TTC549 (cell line): ENCODE data around the gene SREBF2.

Source experiments
- FAIRE-seq: peaks from 2 replicates; lab custom pipeline; 2012; peaks lifted over from hg19 to GRCh38; lab: Jason Lieb, UNC

SREBF2 gene

DNA sequence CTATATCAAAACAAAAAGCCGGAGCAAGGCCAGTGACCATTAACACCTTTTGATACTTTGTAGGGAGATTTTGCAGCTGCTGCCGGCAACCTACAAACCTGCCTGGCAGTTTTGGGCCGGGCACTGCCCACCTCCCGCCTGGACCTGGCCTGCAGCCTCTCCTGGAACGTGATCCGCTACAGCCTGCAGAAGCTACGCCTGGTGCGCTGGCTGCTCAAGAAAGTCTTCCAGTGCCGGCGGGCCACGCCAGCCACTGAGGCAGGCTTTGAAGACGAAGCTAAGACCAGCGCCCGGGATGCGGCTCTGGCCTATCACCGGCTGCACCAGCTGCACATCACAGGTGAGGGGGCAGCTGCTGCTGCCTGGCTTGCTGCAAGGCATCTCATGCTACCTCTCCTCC is 47.7 kb downstream of the SREBF2 start:
- FAIRE-seq = no peak

GRCh38 chr22:41883400-41883799 is 50.5 kb downstream of the SREBF2 start:
- FAIRE-seq = no peak

- FAIRE-seq = no peak
Observed at GRCh38 chr22:41885116-41885515, 52.2 kb downstream of the SREBF2 start.

GRCh38 chr22:41885516-41885915 is 52.6 kb downstream of the SREBF2 start:
- no peak for FAIRE-seq

DNA sequence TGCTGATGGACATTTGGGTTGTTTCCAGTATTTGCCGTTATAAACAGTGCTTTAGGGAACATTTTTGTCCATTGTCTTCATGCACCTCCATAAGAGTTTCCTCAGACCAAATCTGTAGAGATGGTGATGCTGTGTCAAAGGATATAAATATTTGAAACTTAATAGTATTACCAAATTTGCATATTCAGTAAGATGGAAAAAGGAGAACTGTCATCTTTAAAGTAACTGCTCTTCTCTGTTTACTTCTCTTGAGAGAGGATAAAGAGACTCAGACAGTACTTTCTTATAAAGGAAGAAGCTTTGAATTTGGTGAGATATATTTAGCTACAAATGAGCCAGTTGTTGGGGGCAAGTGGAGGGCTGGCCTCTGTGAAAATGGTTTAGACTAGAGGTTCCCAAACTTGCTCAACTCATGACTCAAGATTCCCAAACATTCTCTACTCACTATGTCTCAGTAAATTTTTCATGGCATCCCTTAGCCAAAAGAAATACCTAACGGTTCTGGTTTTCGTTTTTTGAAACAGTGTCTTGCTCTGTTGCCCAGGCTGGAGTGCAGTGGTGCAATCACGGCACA is 55.8 kb downstream of the SREBF2 start:
- no peak for FAIRE-seq

DNA sequence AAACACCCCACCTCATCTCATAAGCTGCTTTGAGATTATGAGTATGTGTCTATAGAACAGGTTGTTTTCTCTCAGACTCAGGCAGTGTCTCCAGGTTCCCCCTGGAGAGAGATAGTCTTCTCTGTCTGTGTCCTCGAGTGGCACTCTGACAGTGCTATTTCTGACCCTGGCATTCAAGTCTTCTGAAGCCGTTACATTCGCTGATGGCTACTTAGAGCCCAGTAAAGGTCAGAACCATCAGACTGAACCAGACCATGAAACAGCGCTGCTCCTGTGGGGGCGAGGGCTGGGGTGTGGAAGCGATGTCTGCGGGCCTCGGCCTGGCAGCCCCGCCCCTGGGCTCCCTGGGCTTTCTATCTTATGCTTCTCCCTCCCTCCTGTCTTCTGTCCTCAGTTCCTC is 58.5 kb downstream of the SREBF2 start:
- no peak for FAIRE-seq

DNA sequence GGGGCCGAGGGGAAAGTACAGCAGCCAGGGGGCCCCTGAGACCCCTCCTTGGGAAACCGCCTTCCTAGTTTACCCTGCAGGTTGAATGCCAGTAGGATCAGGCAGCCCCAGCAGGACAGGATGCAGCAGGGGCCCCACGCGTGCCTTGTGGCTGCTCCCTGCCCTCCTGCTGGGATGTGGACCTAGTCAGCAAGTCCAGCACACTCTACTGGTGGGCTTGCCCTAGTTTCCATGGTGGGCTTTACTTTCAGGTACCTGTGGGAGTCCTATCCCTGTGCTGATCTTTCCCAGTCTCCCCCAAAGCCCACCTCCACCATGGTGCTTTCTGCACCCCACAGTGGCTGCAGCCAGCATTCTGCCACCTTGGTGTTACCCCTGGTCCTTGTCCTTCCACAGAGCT is 59.8 kb downstream of the SREBF2 start:
- no peak for FAIRE-seq

GRCh38 chr22:41893591-41894375 is 60.9 kb downstream of the SREBF2 start:
- FAIRE-seq = no peak

DNA sequence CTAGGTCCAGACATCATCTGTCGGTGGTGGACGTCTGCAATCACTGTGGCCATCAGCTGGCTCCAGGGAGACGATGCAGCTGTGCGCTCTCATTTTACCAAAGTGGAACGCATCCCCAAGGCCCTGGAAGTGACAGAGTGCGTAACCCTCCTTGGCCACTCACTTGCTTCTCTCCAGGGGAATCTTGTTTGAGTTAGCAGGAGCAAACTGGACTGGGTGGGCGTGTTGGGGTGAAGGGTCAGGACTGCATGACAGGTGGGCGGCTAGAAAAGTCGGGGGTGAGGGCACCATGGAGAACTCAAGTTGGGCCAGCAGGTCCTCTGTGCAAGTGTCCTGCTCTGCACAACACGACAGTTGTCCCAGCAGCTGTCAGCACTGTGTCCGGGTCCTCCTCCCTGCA is 65.7 kb downstream of the SREBF2 start:
- no peak for FAIRE-seq

- FAIRE-seq = no peak
Observed at GRCh38 chr22:41899110-41899509, 66.2 kb downstream of the SREBF2 start.

GRCh38 chr22:41899992-41900651 is 67.2 kb downstream of the SREBF2 start:
- FAIRE-seq = no peak

DNA sequence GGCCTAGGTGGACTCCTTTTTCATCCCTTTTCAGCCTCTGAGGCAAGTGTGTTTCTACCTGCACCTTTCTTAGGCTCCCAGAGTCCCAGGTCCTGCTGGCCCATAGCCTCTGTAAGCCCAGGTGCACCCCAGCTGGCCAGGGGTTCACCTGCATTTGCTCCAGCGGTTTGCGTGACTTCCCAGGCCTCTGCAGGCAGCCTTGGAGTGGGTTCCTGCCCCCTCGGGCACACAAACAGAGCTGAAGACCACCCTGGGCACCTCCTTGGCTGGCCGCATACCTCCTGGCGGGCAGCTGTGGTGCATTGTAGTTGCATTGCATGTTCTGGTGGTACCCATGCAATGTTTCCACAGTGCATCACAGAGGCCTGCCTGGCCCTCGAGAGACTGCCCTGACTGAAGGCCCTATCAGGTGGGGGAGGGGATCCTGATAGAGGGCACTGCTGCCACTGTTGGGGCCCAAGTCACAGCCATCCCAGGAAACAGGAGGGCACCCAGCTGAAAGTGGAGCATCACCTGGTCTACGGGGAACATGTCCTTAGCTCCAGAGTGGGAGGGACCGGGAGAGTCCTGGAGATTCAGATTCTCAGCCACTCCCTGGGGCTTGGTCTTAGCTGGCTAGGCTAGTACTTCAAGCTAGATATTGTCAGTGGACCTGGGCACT is 67.9 kb downstream of the SREBF2 start:
- no peak for FAIRE-seq

- FAIRE-seq = no peak
Observed at GRCh38 chr22:41902016-41902415, 69.1 kb downstream of the SREBF2 start.

DNA sequence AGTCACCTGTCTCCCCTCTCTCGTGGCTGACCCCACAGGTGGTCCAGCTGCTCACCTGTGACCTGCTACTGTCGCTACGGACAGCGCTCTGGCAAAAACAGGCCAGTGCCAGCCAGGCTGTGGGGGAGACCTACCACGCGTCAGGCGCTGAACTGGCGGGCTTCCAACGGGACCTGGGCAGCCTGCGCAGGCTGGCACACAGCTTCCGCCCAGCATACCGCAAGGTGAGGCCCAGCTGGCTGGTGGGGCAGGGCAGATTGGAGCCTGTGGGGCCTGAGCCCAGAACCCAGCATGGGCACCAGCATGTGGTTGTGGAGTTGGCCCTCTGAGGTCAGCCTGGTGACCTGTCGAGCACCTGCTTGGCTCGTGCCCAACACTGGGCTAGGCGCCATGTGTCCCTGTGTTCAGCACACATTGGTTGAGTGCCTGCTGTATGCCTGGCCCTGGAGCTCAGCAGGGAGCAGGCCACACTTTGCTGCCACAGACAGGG is 70.1 kb downstream of the SREBF2 start:
- no peak for FAIRE-seq

DNA sequence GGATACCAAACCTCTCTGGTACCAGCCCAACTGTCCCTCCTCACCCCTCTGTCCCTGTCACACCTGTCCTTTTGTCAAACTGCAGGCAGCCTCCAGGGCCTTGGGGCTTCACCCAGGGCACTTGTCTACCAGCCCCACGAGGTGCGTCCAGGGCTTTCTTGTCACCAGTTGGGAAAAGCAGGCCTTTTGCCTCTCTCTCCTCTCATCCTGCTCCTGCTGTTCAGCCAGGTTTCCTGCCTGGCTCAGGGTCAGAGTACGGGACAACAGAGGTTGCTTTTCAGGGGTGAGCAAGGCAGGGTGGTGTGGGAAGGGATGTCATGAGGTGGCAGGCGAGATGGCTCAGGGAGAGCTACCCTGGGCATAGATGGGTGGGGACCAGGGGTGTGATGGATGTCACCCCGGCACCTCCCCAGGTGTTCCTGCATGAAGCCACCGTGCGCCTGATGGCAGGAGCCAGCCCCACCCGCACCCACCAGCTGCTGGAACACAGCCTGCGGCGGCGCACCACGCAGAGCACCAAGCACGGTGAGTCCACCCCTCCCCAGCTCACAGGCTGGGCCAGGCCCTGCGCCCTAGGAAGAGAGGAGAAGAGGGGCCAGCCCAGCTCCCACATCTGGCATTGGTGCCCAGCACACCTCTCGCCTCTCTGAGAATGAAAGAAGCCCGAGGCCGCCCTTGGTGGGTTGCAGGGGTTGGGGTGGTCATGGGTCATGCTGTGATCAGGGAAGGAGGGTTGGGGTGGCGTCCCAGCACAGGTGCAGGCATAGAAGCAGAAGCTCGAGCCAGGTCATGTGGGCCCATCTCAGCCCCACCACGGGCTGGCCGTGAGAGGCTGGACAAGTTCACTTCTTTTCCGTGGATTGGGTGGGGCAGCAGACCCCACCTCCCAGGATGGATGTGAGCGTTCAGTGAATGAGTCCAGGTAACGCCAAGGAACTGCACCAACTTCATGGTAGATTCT is 71.8 kb downstream of the SREBF2 start:
- FAIRE-seq = no peak

DNA sequence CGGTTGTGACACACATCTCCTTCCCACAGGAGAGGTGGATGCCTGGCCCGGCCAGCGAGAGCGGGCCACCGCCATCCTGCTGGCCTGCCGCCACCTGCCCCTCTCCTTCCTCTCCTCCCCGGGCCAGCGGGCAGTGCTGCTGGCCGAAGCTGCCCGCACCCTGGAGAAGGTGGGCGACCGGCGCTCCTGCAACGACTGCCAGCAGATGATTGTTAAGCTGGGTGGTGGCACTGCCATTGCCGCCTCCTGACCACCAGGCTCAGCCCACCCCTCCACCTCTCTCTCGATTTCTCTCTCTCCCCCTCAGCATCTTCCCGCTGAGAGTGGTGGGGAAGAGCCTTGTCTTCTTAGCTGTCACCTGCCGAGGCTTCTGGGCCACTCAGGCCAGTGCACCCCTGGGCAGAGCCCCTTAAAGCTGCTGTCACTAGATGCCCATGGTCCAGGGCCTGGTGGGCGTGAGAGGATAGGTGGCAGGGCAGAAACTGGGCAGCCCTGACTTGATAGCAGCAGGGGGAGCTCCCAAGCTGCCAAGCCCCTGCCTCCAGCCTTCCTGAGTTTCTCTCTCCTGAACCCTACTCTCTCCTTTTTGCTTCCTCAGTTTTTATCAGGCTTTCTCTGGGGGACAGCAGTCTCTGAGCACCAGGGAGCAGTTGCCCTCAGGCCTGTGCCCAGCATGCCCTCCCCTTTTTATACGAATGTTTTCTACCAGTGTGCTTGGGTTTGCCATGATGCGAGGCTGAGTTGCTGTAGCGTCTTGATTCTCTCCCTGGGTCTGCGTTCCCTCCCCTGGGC is 72.7 kb downstream of the SREBF2 start:
- FAIRE-seq = no peak

DNA sequence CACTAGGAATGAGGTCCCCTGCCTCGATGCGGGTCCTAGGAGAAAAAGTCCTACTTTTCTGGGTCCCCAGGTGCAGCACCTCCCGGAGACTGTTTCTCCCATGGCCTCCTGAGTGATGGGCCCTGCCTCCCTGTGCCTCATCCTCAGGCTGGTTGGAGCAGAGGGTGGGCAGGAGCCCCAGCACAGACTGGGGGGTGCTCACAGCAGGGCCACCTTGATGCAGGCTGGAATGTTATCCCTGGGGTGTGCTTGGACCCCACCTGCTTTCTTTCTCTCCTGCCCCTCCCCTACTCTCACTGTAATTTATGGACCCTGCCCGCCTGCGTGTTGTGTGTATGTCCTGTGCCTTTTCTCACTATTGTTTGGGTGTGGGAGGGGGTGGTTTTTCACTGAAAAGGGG is 73.9 kb downstream of the SREBF2 start:
- FAIRE-seq = no peak

DNA sequence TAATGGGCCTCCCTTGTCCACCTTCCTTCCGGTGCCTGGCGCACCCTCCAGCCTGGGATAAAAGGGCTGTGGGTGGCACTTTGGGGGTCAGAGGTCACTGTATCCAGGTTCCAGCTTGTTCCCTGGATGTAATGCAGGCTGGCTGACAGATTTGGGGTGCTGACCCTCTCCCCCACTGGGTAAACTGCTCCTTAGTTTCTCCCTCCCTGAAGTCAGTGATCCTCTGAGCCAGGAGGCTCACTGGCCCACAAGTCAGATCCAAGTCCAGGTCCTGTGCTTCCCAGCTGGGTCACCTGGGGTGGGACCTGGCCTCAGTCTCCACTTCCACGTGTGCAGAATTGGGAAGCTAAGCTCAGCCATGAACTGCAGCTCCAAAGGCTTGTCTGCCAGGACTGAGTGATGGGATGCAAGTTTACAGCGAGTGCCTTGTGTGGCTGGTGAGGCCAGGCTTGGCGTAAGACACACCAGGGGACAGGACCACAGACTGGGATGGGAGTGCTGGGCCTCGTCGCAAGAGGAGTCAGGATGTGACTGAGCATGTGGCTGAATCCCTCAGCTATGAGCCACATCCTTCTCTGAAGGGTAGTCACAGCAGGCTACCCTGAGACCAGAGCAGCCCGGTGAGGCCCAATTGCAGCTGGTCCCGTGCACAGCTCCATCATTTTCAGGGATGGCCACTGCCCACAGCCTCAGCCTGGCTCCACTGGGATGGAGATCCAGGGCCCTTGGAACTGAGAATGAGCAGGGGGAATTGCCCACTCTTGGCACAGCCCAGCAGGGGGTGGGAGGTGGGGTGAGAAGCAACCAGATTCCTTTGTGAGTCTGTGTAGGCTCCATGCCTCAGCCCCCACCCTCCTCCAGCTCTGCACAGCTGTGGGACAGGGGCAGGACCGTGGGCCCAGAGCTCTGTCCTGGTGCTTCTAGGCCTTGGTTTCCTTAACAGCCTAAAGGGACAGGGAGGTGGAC is 74.8 kb downstream of the SREBF2 start:
- FAIRE-seq = no peak

DNA sequence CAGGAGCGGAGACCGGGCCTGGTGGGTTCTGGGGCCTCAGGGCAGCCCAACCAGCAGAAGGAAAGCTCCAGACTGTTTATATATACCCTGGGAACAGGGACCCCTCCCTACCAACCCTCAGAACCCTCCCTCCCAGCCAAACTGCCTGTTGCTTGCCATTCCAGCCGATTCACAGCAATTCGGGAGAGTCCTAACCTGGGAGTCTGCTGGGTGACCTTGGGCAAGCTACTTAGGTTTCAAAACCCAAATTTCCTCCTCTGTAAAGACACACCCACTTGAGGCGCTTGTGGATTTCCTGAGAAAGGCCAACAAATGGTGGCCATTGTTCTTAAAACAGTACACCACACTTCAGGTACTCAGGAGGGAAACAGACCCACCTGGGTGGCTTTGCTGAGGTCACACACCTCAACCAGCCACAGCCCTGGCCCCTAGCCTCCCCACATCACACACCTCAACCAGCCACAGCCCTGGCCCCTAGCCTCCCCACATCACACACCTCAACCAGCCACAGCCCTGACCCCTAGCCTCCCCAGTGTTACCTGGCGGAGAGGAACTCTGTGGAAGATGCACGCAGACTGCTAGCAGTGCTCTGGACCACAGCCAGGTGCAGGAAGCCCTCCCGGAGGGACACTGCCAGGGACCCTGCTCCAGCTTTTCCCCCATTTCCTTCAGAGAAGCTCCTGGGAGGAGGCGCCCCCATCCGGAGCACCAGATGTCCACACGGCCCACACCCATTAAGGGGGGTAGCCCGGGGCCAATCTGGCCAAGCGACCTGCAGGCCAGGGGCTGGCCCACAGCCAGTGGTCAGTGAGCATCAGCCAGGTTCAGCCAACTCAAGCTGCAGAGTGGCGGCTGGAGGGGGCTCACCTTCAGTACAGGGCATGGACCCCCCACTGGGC is 75.8 kb downstream of the SREBF2 start:
- FAIRE-seq = no peak
